Nephron progenitor cell (in vitro differentiated cells): ENCODE measurements around the gene INSYN1.

ENCODE experiments used
- DNase-seq: peaks from one replicate; pipeline ENCODE4 v3.0.0; 2021
- H3K27ac Mint-ChIP-seq: 2 replicates; pipeline ENCODE4 v1.8.0; 2021; ENCODE audit warnings: mild to moderate bottlenecking, moderate library complexity, mixed read lengths
- H3K27me3 Mint-ChIP-seq: 2 replicates; pipeline ENCODE4 v1.8.0; 2021; ENCODE audit warnings: mild to moderate bottlenecking, low read depth, mixed read lengths; ENCODE audit not compliant: poor library complexity
- H3K36me3 Mint-ChIP-seq: 2 replicates; pipeline ENCODE4 v1.8.0; 2021; ENCODE audit warnings: low read depth, mixed read lengths
- H3K4me1 Mint-ChIP-seq: 2 replicates; pipeline ENCODE4 v1.8.0; 2021; ENCODE audit warnings: mixed read lengths
- H3K4me3 Mint-ChIP-seq: 2 replicates; pipeline ENCODE4 v1.8.0; 2021; ENCODE audit warnings: mild to moderate bottlenecking, moderate library complexity, mixed read lengths
- H3K9me3 Mint-ChIP-seq: 2 replicates; pipeline ENCODE4 v1.8.0; 2021; ENCODE audit warnings: mild to moderate bottlenecking, moderate library complexity, mixed read lengths
- CTCF ChIP-seq: fragments of 200-600 bp; sonication (generic); IDR thresholded peaks from 2 replicates; pipeline ENCODE4 v1.5.0; 2021; ENCODE audit warnings: antibody characterized with exemption

Gene INSYN1

GRCh38 chr15:73753250-73754130 lies at the start of gene INSYN1:
Gene INSYN1 (minus strand): TSS chr15:73753351. CDS start chr15:73751130, 2,221 bp downstream.
- Mint-ChIP-seq H3K36me3 (no peaks in the 10 kb centered on the region), H3K9me3 (no peaks in the 10 kb centered on the region), H3K4me3 (peak within 1 kb of the TSS; percentile 79), H3K4me1 (peaks cover 29% of the 10 kb centered on the region), H3K27ac (no peak within 1 kb of the TSS), H3K27me3 (peaks cover 42% of the 10 kb centered on the region)
- DNase-seq, result peak; percentile 65
- TF ChIP-seq CTCF, result no peak

- Mint-ChIP-seq H3K4me1 (peaks cover 33% of the 10 kb centered on the region), H3K4me3 (no peak overlapping the region), H3K27ac (no peak overlapping the region), H3K9me3 (no peaks in the 10 kb centered on the region), H3K36me3 (no peaks in the 10 kb centered on the region), H3K27me3 (no peaks in the 10 kb centered on the region)
- no peak for DNase-seq
- no peak for TF ChIP-seq CTCF
Observed at GRCh38 chr15:73802431-73803041, 49.4 kb upstream of the INSYN1 start.

GRCh38 chr15:73800662-73801345 lies 47.7 kb upstream of the INSYN1 start:
- H3K4me3 Mint-ChIP-seq, result no peak overlapping the region
- no peak overlapping the region for H3K27ac Mint-ChIP-seq
- no peak for DNase-seq
- H3K36me3 Mint-ChIP-seq, result no peaks in the 10 kb centered on the region
- TF ChIP-seq CTCF, result no peak
- H3K27me3 Mint-ChIP-seq, result peaks cover 6% of the 10 kb centered on the region
- peaks cover 38% of the 10 kb centered on the region for H3K4me1 Mint-ChIP-seq
- no peaks in the 10 kb centered on the region for H3K9me3 Mint-ChIP-seq

GRCh38 chr15:73799466-73799865 lies 46.3 kb upstream of the INSYN1 start:
- no peak for TF ChIP-seq CTCF
- no peak for DNase-seq
- Mint-ChIP-seq H3K9me3 (no peaks in the 10 kb centered on the region), H3K27ac (no peak overlapping the region), H3K4me1 (peaks cover 38% of the 10 kb centered on the region), H3K27me3 (peaks cover 6% of the 10 kb centered on the region), H3K4me3 (no peak overlapping the region), H3K36me3 (no peaks in the 10 kb centered on the region)

- Mint-ChIP-seq H3K36me3 (no peaks in the 10 kb centered on the region), H3K9me3 (no peaks in the 10 kb centered on the region), H3K4me1 (peaks cover 38% of the 10 kb centered on the region), H3K27ac (no peak overlapping the region), H3K4me3 (no peak overlapping the region), H3K27me3 (peaks cover 11% of the 10 kb centered on the region)
- no peak for TF ChIP-seq CTCF
- no peak for DNase-seq
Observed at GRCh38 chr15:73797366-73798158, 44.4 kb upstream of the INSYN1 start.
